Activated T-helper 17 cell treated with anti-CD3 and anti-CD28 coated beads, Interleukin-2, amount 50 U/mL, for 72 hours (primary cell): ENCODE results near the gene STK32A. TPM values are rescaled to one million over a fixed set of nuclear protein-coding genes. Genes with fewer than 3 reads are reported as not detected.
A peak's percentile ranks its signal among the peaks of the same experiment; 100 is the strongest.
"Not testable (repeated sequence)": the region's sequence is repeated elsewhere in the genome, so short reads cannot be mapped to it uniquely, and the experiment has no call there.

Experiments used
- ATAC-seq: fragments of 150-1000 bp; cut with Tn5 transposase; replicated peaks from 2 replicates; pipeline ENCODE4 v1.10.0; 2021; ENCODE audit warnings: mild to moderate bottlenecking, moderate library complexity
- H3K27ac Mint-ChIP-seq: one replicate; pipeline ENCODE4 v1.8.0; 2022; ENCODE audit warnings: mixed read lengths
- H3K27me3 Mint-ChIP-seq: one replicate; pipeline ENCODE4 v1.8.0; 2022; ENCODE audit warnings: mixed read lengths
- H3K36me3 Mint-ChIP-seq: one replicate; pipeline ENCODE4 v1.8.0; 2022; ENCODE audit warnings: low read depth, mild to moderate bottlenecking, mixed read lengths
- H3K4me1 Mint-ChIP-seq: one replicate; pipeline ENCODE4 v1.8.0; 2022; ENCODE audit warnings: mixed read lengths
- H3K4me3 Mint-ChIP-seq: one replicate; pipeline ENCODE4 v1.8.0; 2022; ENCODE audit warnings: mild to moderate bottlenecking, mixed read lengths
- H3K9me3 Mint-ChIP-seq: one replicate; pipeline ENCODE4 v1.8.0; 2022; ENCODE audit warnings: mixed read lengths
- total RNA-seq, 2 donors: library from RNA; stranded (reverse); gene quantifications; one replicate each; pipeline ENCODE4 v1.2.3, GENCODE V29; 2022

STK32A gene
- total RNA-seq, 2 donors from 2014 or later, result not detected

GRCh38 chr5:147226512-147226911, 8.3 kb upstream of the STK32A start:
- H3K27ac Mint-ChIP-seq, result no peak overlapping the region
- peaks cover 10% of the 10 kb centered on the region for H3K9me3 Mint-ChIP-seq
- H3K36me3 Mint-ChIP-seq, result no peaks in the 10 kb centered on the region
- peaks cover 9% of the 10 kb centered on the region for H3K4me1 Mint-ChIP-seq
- peaks cover 10% of the 10 kb centered on the region for H3K27me3 Mint-ChIP-seq
- ATAC-seq, result no peak
- no peak overlapping the region for H3K4me3 Mint-ChIP-seq

GRCh38 chr5:147234239-147234824, 494 bp upstream of the STK32A start:
- Mint-ChIP-seq H3K4me3 (peak overlapping the region; percentile 54), H3K27ac (no peak overlapping the region), H3K4me1 (peaks cover 5% of the 10 kb centered on the region), H3K36me3 (no peaks in the 10 kb centered on the region), H3K9me3 (no peaks in the 10 kb centered on the region), H3K27me3 (peaks cover 48% of the 10 kb centered on the region)
- no peak for ATAC-seq

GRCh38 chr5:147240266-147240985, 5.6 kb downstream of the STK32A start:
- Mint-ChIP-seq H3K27me3 (peaks cover 11% of the 10 kb centered on the region), H3K4me1 (no peaks in the 10 kb centered on the region), H3K9me3 (no peaks in the 10 kb centered on the region), H3K4me3 (no peak overlapping the region), H3K36me3 (no peaks in the 10 kb centered on the region), H3K27ac (no peak overlapping the region)
- ATAC-seq, result no peak

- H3K9me3 Mint-ChIP-seq, H3K36me3 Mint-ChIP-seq, H3K4me1 Mint-ChIP-seq, ATAC-seq, H3K27ac Mint-ChIP-seq, H3K27me3 Mint-ChIP-seq, H3K4me3 Mint-ChIP-seq: not testable (repeated sequence)
Observed at GRCh38 chr5:147243238-147243637, 8.4 kb downstream of the STK32A start.

- ATAC-seq, result no peak
- H3K36me3 Mint-ChIP-seq, result no peaks in the 10 kb centered on the region
Observed at GRCh38 chr5:147245381-147246165, 10.7 kb downstream of the STK32A start.

GRCh38 chr5:147248561-147248960, 13.7 kb downstream of the STK32A start:
- ATAC-seq, result no peak
- H3K27ac Mint-ChIP-seq, result no peak overlapping the region
- no peaks in the 10 kb centered on the region for H3K27me3 Mint-ChIP-seq
- H3K4me3 Mint-ChIP-seq, result no peak overlapping the region
- no peaks in the 10 kb centered on the region for H3K9me3 Mint-ChIP-seq
- H3K4me1 Mint-ChIP-seq, result no peaks in the 10 kb centered on the region
- no peaks in the 10 kb centered on the region for H3K36me3 Mint-ChIP-seq

More at GRCh38 chr5:147245381-147246165, 10.7 kb downstream of the STK32A start:
- no peaks in the 10 kb centered on the region for H3K27me3 Mint-ChIP-seq
- H3K9me3 Mint-ChIP-seq, result no peaks in the 10 kb centered on the region
- H3K4me3 Mint-ChIP-seq, result no peak overlapping the region
- H3K4me1 Mint-ChIP-seq, result no peaks in the 10 kb centered on the region
- H3K27ac Mint-ChIP-seq, result no peak overlapping the region

GRCh38 chr5:147259837-147260236, 25.0 kb downstream of the STK32A start:
- H3K27me3 Mint-ChIP-seq, result peaks cover 17% of the 10 kb centered on the region
- no peaks in the 10 kb centered on the region for H3K36me3 Mint-ChIP-seq
- H3K4me1 Mint-ChIP-seq, result peaks cover 4% of the 10 kb centered on the region
- H3K27ac Mint-ChIP-seq, result no peak overlapping the region
- H3K9me3 Mint-ChIP-seq, result no peaks in the 10 kb centered on the region
- no peak for ATAC-seq
- no peak overlapping the region for H3K4me3 Mint-ChIP-seq

- Mint-ChIP-seq H3K9me3 (peaks cover 3% of the 10 kb centered on the region), H3K27me3 (peaks cover 7% of the 10 kb centered on the region), H3K4me3 (no peak overlapping the region), H3K27ac (no peak overlapping the region), H3K4me1 (no peaks in the 10 kb centered on the region), H3K36me3 (no peaks in the 10 kb centered on the region)
- ATAC-seq, result no peak
Observed at GRCh38 chr5:147267082-147267832, 32.4 kb downstream of the STK32A start.

- H3K27ac Mint-ChIP-seq, result no peak overlapping the region
- ATAC-seq, result no peak
- peaks cover 8% of the 10 kb centered on the region for H3K9me3 Mint-ChIP-seq
- no peak overlapping the region for H3K4me3 Mint-ChIP-seq
- peaks cover 12% of the 10 kb centered on the region for H3K27me3 Mint-ChIP-seq
- no peaks in the 10 kb centered on the region for H3K36me3 Mint-ChIP-seq
- H3K4me1 Mint-ChIP-seq, result no peaks in the 10 kb centered on the region
Observed at GRCh38 chr5:147276497-147276896, 41.7 kb downstream of the STK32A start.

GRCh38 chr5:147286296-147286695, 51.5 kb downstream of the STK32A start:
- no peak for ATAC-seq
- Mint-ChIP-seq H3K27me3 (no peaks in the 10 kb centered on the region), H3K27ac (no peak overlapping the region), H3K4me3 (no peak overlapping the region), H3K4me1 (no peaks in the 10 kb centered on the region), H3K36me3 (no peaks in the 10 kb centered on the region), H3K9me3 (peaks cover 8% of the 10 kb centered on the region)

GRCh38 chr5:147287110-147287509, 52.3 kb downstream of the STK32A start:
- no peak overlapping the region for H3K27ac Mint-ChIP-seq
- ATAC-seq, result no peak
- H3K4me3 Mint-ChIP-seq, result no peak overlapping the region
- H3K27me3 Mint-ChIP-seq, result no peaks in the 10 kb centered on the region
- H3K9me3 Mint-ChIP-seq, result peaks cover 10% of the 10 kb centered on the region
- no peaks in the 10 kb centered on the region for H3K36me3 Mint-ChIP-seq
- no peaks in the 10 kb centered on the region for H3K4me1 Mint-ChIP-seq

GRCh38 chr5:147290261-147290660, 55.4 kb downstream of the STK32A start:
- no peaks in the 10 kb centered on the region for H3K27me3 Mint-ChIP-seq
- H3K36me3 Mint-ChIP-seq, result no peaks in the 10 kb centered on the region
- peaks cover 3% of the 10 kb centered on the region for H3K9me3 Mint-ChIP-seq
- H3K4me3 Mint-ChIP-seq, result no peak overlapping the region
- H3K27ac Mint-ChIP-seq, result no peak overlapping the region
- H3K4me1 Mint-ChIP-seq, result no peaks in the 10 kb centered on the region
- no peak for ATAC-seq

GRCh38 chr5:147303251-147303650, 68.4 kb downstream of the STK32A start:
- ATAC-seq, result no peak
- Mint-ChIP-seq H3K36me3 (no peaks in the 10 kb centered on the region), H3K27me3 (no peaks in the 10 kb centered on the region)

GRCh38 chr5:147303976-147304375, 69.2 kb downstream of the STK32A start:
- peaks cover 10% of the 10 kb centered on the region for H3K9me3 Mint-ChIP-seq
- H3K27me3 Mint-ChIP-seq, result no peaks in the 10 kb centered on the region
- ATAC-seq, result no peak
- H3K36me3 Mint-ChIP-seq, result no peaks in the 10 kb centered on the region
- no peak overlapping the region for H3K4me3 Mint-ChIP-seq
- no peak overlapping the region for H3K27ac Mint-ChIP-seq
- no peaks in the 10 kb centered on the region for H3K4me1 Mint-ChIP-seq

More at GRCh38 chr5:147303251-147303650, 68.4 kb downstream of the STK32A start:
- H3K4me3 Mint-ChIP-seq, result no peak overlapping the region
- H3K4me1 Mint-ChIP-seq, result no peaks in the 10 kb centered on the region
- H3K27ac Mint-ChIP-seq, result no peak overlapping the region
- peaks cover 10% of the 10 kb centered on the region for H3K9me3 Mint-ChIP-seq
